ENCODE data around the gene MUSK.
"Not testable (repeated sequence)": the region's sequence is repeated elsewhere in the genome, so short reads cannot be mapped to it uniquely, and the experiment has no call there.

Gene MUSK

DNA sequence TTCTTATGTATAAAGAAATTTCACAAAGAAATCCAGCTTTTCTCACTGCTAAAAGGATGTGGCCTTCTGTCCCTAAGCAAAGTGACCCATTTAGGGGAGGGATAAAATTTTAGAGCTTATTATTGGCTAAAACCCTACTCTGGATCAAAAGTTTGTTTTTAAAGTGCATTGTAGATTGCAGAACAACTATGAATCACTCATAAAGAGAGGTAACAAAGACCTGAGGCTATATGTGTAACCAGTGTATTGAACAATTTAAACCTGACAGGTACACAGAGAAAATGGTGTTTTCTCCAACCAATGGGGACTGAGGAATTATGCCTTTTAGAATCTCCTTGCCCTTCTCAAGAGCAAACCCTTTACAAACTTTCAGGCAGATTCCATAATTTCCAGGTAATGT lies 86.6 kb downstream of the MUSK start:
- in situ Hi-C loops (cut with HindIII; ENCODE audit: low sequenced_read_pairs): no loop called here

GRCh38 chr9:110758201-110758600 lies 89.6 kb downstream of the MUSK start:
- in situ Hi-C loops (cut with HindIII; ENCODE audit: low sequenced_read_pairs): no loop called here

GRCh38 chr9:110762783-110763182 lies 94.2 kb downstream of the MUSK start:
- in situ Hi-C loops (cut with HindIII; ENCODE audit: low sequenced_read_pairs): no loop called here

DNA sequence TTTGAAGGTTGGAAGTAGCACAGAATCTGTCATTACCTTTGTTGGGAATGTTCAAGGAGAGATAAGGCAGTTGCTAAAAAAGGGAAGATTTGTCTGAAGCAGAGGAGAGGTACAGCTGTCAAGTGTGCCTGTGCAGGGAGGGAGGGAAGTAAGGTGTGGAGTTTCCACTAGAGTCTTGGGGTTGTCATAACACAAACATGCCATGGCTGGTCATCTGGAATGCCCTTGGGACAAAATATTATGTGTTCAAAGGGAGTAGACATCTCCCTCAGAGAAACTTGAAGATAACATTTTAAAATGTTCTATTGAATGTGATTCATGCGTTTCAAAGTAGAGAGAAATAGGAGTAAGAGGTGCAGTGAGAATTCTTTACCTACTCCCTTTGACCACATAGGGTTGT lies 95.0 kb downstream of the MUSK start:
- in situ Hi-C loops (cut with HindIII; ENCODE audit: low sequenced_read_pairs): no loop called here

DNA sequence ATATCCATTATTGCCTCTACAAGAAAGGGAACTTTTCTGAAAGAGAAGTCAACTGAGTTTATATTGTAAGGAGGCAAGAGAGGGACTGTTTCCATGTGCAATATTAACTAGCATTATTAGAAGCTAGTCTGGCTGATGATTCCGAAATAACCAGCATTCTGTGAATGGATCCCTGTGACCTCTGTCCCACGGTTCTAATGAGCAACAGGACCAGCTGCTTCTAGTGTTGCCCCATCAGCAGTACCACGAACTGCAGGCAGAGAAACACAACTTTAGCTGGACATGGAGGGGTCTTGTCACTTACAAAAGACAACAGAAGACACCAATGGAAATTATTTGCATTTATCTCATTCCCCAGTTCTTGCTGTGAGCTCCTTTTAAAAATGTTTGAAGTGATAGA lies 95.4 kb downstream of the MUSK start:
- in situ Hi-C loops (cut with HindIII; ENCODE audit: low sequenced_read_pairs): no loop called here

DNA sequence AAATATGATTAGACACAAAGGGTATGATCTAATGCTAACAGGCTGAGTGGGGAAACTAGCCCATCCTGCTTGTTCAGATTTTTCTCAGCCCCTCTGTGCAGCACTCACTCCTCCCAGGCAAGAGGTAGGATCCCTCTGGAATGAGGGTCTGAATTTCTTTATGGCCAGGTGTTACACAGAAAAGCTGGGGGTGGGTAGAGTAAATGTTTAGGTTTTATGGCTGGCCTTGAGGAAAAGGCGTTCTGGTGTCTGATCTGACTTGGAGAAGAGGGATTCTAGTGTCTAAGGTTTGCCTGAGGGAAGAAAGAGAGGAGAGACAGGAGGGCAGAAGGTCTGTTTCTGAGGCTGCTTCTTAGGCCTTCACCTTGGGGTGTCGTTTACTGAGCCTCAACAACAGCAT lies 97.3 kb downstream of the MUSK start:
- in situ Hi-C loops (cut with HindIII; ENCODE audit: low sequenced_read_pairs): loop anchor here (5.0 kb wide), 1 partner anchor 54 kb away; no protein-coding TSS in a partner anchor

GRCh38 chr9:110767559-110768063 lies 99.0 kb downstream of the MUSK start:
- in situ Hi-C loops (cut with HindIII; ENCODE audit: low sequenced_read_pairs): loop anchor here (5.0 kb wide), 1 partner anchor 55 kb away; no protein-coding TSS in a partner anchor

DNA sequence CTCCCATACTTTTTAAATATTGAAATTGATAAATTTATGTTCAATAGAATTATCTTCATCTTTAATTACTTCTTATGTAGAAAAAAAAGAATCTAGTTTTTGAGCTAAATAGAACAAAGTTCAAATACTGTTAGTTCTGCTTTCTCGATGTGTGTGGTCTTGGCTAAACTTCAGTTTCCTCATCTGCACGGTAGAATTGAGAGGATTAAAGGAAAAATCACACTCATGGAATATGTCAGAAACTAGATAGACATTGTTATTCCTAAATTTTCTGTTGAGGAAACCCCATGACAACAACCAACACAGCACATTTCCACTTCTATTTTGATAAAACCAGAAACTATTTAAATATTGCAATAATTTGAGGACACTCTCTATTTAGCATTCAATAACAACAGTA lies 100.3 kb downstream of the MUSK start:
- in situ Hi-C loops (cut with HindIII; ENCODE audit: low sequenced_read_pairs): loop anchor here (5.0 kb wide), 1 partner anchor 57 kb away; no protein-coding TSS in a partner anchor

GRCh38 chr9:110769667-110770066 lies 101.1 kb downstream of the MUSK start:
- in situ Hi-C loops (cut with HindIII; ENCODE audit: low sequenced_read_pairs): loop anchor here (5.0 kb wide), 1 partner anchor 57 kb away; no protein-coding TSS in a partner anchor

DNA sequence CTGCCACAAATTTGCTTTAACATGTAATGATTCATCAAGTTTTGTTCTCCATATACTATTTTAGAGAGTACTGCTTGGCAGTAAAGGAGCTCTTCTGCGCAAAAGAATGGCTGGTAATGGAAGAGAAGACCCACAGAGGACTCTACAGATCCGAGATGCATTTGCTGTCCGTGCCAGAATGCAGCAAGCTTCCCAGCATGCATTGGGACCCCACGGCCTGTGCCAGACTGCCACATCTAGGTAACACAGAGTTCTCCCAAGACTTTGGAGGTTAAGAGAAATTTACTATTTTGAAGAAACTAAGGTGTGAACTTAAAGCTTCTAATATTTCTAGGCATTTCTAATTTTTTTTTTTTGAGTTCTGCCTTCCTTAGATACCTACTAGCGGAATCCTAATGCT lies 107.1 kb downstream of the MUSK start:
- in situ Hi-C loops (cut with HindIII; ENCODE audit: low sequenced_read_pairs): loop anchor here (5.0 kb wide), 2 partner anchors 57 to 107 kb away; no protein-coding TSS in a partner anchor

DNA sequence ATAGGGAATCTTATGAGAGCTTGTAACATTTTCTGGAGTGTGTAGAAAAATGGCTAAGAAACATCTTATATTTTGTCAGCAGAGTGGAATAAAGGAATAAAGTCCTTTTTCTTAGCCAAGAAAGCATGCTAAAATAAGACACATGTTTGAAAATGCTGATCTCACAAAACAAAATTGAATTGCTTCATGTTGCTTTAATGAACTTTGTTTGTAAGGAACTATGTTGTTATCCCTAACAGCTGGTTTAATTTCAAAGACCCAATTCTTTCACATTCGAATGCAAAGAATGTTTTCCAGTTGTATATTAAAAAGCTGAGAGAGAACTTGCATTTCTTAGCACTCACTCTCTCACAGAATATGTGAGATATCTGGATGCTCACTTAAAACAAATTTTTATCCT lies 107.6 kb downstream of the MUSK start:
- in situ Hi-C loops (cut with HindIII; ENCODE audit: low sequenced_read_pairs): loop anchor here (5.0 kb wide), 2 partner anchors 56 to 106 kb away; no protein-coding TSS in a partner anchor

- in situ Hi-C loops (cut with HindIII; ENCODE audit: low sequenced_read_pairs): loop anchor here (5.0 kb wide), 2 partner anchors 55 to 105 kb away; no protein-coding TSS in a partner anchor
Measured at GRCh38 chr9:110777196-110777875, 108.7 kb downstream of the MUSK start.

DNA sequence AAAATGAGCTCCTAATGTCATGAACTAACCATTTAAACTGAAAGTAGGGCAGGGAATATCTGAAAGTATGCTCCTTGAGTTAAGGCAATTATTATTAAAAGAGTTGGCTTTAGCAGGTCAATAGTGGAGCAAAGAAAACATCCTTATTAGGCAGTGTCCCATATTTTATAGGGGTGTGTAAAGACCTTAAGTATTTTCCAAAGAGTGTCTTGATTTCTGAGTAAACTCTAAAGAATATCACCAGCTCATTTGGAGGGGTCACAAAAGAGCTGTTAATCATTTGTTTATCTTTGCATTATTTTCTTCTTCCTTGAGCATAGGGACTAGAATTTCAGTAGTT lies 109.3 kb downstream of the MUSK start:
- in situ Hi-C loops (cut with HindIII; ENCODE audit: low sequenced_read_pairs): loop anchor here (5.0 kb wide), 2 partner anchors 54 to 104 kb away; no protein-coding TSS in a partner anchor

GRCh38 chr9:110782701-110783100 lies 114.1 kb downstream of the MUSK start:
- in situ Hi-C loops (cut with HindIII; ENCODE audit: low sequenced_read_pairs): no loop called here

GRCh38 chr9:110784309-110784708 lies 115.7 kb downstream of the MUSK start:
- in situ Hi-C loops (cut with HindIII; ENCODE audit: low sequenced_read_pairs): no loop called here

- in situ Hi-C loops (cut with HindIII; ENCODE audit: low sequenced_read_pairs): no loop called here
Measured at GRCh38 chr9:110785166-110785565, 116.6 kb downstream of the MUSK start.

DNA sequence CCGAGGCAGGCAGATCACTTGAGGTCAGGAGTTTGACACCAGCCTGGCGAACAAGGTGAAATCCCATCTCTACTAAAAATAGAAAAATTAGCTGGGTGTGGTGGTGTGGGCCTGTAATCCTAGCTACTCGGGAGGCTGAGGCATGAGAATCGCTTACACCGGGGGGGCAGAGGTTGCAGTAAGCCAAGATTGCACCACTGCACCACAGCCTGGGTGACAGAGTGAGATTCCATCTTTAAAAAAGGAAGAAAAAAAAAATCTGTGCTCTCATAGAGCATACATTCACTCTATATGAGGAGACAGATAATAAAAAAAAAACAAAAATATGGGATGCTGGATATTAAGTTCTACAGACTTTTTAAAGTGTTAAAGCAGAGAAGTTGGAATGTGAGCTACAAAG lies 119.8 kb downstream of the MUSK start:
- in situ Hi-C loops (cut with HindIII; ENCODE audit: low sequenced_read_pairs): not testable (repeated sequence)

DNA sequence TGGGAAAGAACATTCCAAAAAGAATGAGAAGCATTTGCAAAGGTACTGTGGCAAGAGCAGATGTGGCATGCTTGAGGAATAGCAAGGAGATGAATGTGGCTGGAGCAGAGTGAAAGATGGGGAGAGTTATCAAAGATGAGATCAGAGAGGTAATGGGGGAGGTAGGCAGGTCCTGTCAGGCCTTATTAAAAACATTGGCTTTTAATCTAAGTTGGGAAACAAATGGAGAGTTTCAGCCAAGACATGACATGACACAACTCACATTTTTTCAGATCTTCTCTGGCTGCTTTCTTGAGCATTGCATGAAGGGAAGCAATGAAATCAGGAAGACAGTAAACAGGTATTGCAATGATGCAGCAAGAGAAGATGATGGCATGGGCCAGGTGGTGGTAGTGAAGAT lies 120.3 kb downstream of the MUSK start:
- in situ Hi-C loops (cut with HindIII; ENCODE audit: low sequenced_read_pairs): no loop called here

DNA sequence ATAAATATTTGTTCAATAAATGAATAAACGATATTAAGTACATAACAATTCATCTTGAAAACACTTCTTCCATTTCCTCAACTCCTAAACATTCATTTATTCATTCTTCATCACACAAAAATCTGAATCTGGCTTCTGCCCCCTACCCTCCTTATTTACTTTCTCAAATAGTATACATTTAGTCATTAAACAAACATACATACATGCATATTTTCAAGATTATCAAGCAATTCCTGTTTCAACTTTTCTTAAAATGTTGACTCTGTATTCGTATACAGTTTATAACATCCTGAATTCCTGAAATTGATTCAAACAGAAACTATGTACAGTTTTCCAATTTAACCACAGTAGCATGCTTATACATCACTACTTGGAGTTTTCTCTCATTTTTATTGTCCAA lies 129.0 kb downstream of the MUSK start:
- in situ Hi-C loops (cut with HindIII; ENCODE audit: low sequenced_read_pairs): no loop called here

DNA sequence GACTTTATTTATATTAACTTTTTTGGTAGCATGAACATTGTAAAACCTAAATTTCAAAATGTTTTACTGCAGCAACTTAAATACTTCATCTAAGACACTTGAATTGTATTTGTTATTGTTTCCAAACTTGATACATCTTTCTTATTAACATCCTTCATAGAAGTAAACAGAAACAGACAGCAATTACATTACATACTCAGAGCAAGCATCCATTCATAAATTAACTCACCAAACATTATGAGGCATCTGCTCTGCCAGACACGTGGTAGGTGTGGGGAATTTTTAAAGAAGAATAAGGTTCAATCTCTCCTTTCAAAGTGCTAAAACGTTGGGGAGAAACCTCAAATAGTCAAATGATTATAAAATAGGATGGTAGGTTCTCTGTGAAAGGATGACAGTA lies 130.8 kb downstream of the MUSK start:
- in situ Hi-C loops (cut with HindIII; ENCODE audit: low sequenced_read_pairs): no loop called here

DNA sequence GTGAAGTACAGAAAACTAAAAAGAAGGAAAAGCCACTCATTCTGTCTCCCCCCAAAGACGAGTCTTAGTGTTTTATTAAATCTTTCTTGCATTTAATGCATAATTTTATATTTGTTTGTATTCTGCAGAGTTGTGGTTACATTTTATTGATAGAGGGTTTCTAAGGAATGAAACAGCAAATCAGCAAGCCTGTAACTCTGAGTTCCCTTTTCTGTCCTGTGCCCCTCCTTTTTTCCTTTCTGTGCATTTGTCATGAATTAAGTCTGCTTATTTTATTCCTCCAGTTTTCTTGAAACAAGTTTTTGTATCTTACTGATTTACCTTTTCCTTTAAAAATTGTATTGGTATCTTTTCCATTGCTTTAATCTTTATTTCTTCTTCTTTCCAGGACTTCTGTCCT lies 132.8 kb downstream of the MUSK start:
- in situ Hi-C loops (cut with HindIII; ENCODE audit: low sequenced_read_pairs): loop anchor here (25.0 kb wide), 1 partner anchor 511 kb away; no protein-coding TSS in a partner anchor

GRCh38 chr9:110802416-110803035 lies 133.9 kb downstream of the MUSK start:
- in situ Hi-C loops (cut with HindIII; ENCODE audit: low sequenced_read_pairs): loop anchor here (25.0 kb wide), 1 partner anchor 510 kb away; no protein-coding TSS in a partner anchor
